ENCODE data around the gene PRKACA. TPM values are rescaled to one million over a fixed set of nuclear protein-coding genes. Genes with fewer than 3 reads are reported as not detected.

The PRKACA gene
- total and polyA plus RNA-seq, 10 of the 15 experiments (the other 5 are each of a cell fraction or from before 2014, with no cell fraction given), result 0.53 to 68.5 (median 11.2) TPM

- TF ChIP-seq, protein P1, sequence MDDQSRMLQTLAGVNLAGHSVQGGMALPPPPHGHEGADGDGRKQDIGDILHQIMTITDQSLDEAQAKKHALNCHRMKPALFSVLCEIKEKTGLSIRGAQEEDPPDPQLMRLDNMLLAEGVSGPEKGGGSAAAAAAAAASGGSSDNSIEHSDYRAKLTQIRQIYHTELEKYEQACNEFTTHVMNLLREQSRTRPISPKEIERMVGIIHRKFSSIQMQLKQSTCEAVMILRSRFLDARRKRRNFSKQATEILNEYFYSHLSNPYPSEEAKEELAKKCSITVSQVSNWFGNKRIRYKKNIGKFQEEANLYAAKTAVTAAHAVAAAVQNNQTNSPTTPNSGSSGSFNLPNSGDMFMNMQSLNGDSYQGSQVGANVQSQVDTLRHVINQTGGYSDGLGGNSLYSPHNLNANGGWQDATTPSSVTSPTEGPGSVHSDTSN (IDR thresholded peaks at IDR 0.05; ENCODE audit: insufficient replicate concordance, low read depth, low read length), result peak; percentile 95
- no peak for TF ChIP-seq E2F8 (IDR thresholded peaks at IDR 0.05; ENCODE audit: low read depth, partially characterized antibody)
- TF ChIP-seq SIX5 (IDR thresholded peaks at IDR 0.05; ENCODE audit: low read depth, low read length, severe bottlenecking), result peak; percentile 27
- no peak for TF ChIP-seq SRF (IDR thresholded peaks at IDR 0.05; ENCODE audit: low read depth in 2 of 2, low read length in 2 of 2)
- no peak for TF ChIP-seq TAF1 (IDR thresholded peaks at IDR 0.05; ENCODE audit: borderline replicate concordance, low read depth, low read length)
- no peak for TF ChIP-seq SMAD1 (IDR thresholded peaks at IDR 0.05; ENCODE audit: low read depth, partially characterized antibody)
- TF ChIP-seq EP300 (IDR thresholded peaks at IDR 0.05; ENCODE audit: borderline replicate concordance in 1 of 2, control insufficient read depth in 1 of 2, low read depth in 2 of 2, low read length in 2 of 2), result no peak
- TF ChIP-seq SMARCA5 (IDR thresholded peaks at IDR 0.05), result no peak
- peak; percentile 93 for TF ChIP-seq CREB1 (IDR thresholded peaks at IDR 0.05; ENCODE audit: low read depth)
- no peak for TF ChIP-seq RCOR1 (conservative IDR thresholded peaks at IDR 0.05; ENCODE audit: low read depth, low read length)
- no peak for TF ChIP-seq ATF2 (IDR thresholded peaks at IDR 0.05; ENCODE audit: low read length)
- TF ChIP-seq ZNF274 (IDR thresholded peaks at IDR 0.05; ENCODE audit: insufficient read depth, insufficient read length), result no peak
- peak; percentile 73 to 99 for TF ChIP-seq EGR1 (IDR thresholded peaks at IDR 0.05; ENCODE audit: borderline replicate concordance in 1 of 2, low read depth in 2 of 2, low read length in 2 of 2)
- no peak for TF ChIP-seq TARDBP (IDR thresholded peaks at IDR 0.05; ENCODE audit: borderline replicate concordance)
- TF ChIP-seq SUPT20H (IDR thresholded peaks at IDR 0.05; ENCODE audit: borderline replicate concordance, control insufficient read depth, low read depth, low read length), result no peak
- peak; percentile 30; the same call in 1 of the 2 replicates for TF ChIP-seq RUNX3 (IDR thresholded peaks at IDR 0.05; ENCODE audit: low read length)
- TF ChIP-seq HDAC2 (IDR thresholded peaks at IDR 0.05), result no peak
- TF ChIP-seq ATF7 (IDR thresholded peaks at IDR 0.05; ENCODE audit: low read depth), result no peak
- no peak for TF ChIP-seq YBX1 (IDR thresholded peaks at IDR 0.05)
- TF ChIP-seq MLLT1 (IDR thresholded peaks at IDR 0.05), result no peak
- TF ChIP-seq CHD1 (IDR thresholded peaks at IDR 0.05; ENCODE audit: low read depth, low read length), result no peak
- no peak for TF ChIP-seq ZBED1 (IDR thresholded peaks at IDR 0.05; ENCODE audit: borderline replicate concordance)
- TF ChIP-seq PAX8 (IDR thresholded peaks at IDR 0.05), result no peak
Observed at GRCh38 chr19:14117668-14118164, at the start of gene PRKACA (continued).

All from GM12878 (cell line).